BE2C (cell line): ENCODE results near the gene TRMT112.
A peak's percentile ranks its signal among the peaks of the same experiment; 100 is the strongest.

ENCODE experiments used
- DNase-seq: peaks from one replicate; pipeline ENCODE4 v3.0.0-alpha.2; 2020
- H3K27me3 ChIP-seq: fragments of 250-450 bp; sonication (Bioruptor Pico); 2 replicates; pipeline ENCODE4 v1.5.1; 2020; ENCODE audit warnings: mild to moderate bottlenecking
- H3K36me3 ChIP-seq: fragments of 250-450 bp; sonication (Bioruptor Pico); 2 replicates; pipeline ENCODE4 v1.5.1; 2020; ENCODE audit warnings: mild to moderate bottlenecking
- H3K4me1 ChIP-seq: fragments of 250-450 bp; sonication (Bioruptor Pico); 2 replicates; pipeline ENCODE4 v1.5.1; 2020
- H3K4me3 ChIP-seq: 2 replicates; pipeline ENCODE4 v1.5.1; 2011; ENCODE audit warnings: low read depth, low read length
- H3K9me3 ChIP-seq: fragments of 250-450 bp; sonication (Bioruptor Pico); 2 replicates; pipeline ENCODE4 v1.5.1; 2020
- CTCF ChIP-seq: IDR thresholded peaks from 2 replicates; pipeline ENCODE4 v1.5.1; 2012; ENCODE audit warnings: mild to moderate bottlenecking, low read depth, low read length

Gene TRMT112

GRCh38 chr11:64341429-64341828 lies 24.1 kb upstream of the TRMT112 start:
- Histone ChIP-seq H3K27me3 (no peaks in the 10 kb centered on the region), H3K36me3 (no peaks in the 10 kb centered on the region), H3K4me1 (no peaks in the 10 kb centered on the region), H3K4me3 (no peak overlapping the region), H3K9me3 (no peaks in the 10 kb centered on the region)
- no peak for DNase-seq
- TF ChIP-seq CTCF: no peak

GRCh38 chr11:64340671-64341335 lies 23.4 kb upstream of the TRMT112 start:
- DNase-seq: peak; percentile 38
- no peaks in the 10 kb centered on the region for H3K36me3 ChIP-seq
- TF ChIP-seq CTCF: no peak
- H3K27me3 ChIP-seq: no peaks in the 10 kb centered on the region
- no peaks in the 10 kb centered on the region for H3K4me1 ChIP-seq
- no peak overlapping the region for H3K4me3 ChIP-seq
- H3K9me3 ChIP-seq: no peaks in the 10 kb centered on the region

GRCh38 chr11:64339754-64340408 lies 22.5 kb upstream of the TRMT112 start, which contains the start of gene CCDC88B:
Gene CCDC88B (plus strand): TSS chr11:64340204. CDS start chr11:64340267, 63 bp downstream.
- no peak for TF ChIP-seq CTCF
- Histone ChIP-seq H3K4me1 (no peaks in the 10 kb centered on the region), H3K36me3 (no peaks in the 10 kb centered on the region), H3K4me3 (no peak within 1 kb of the TSS), H3K9me3 (no peaks in the 10 kb centered on the region), H3K27me3 (no peaks in the 10 kb centered on the region)
- DNase-seq: no peak

- H3K4me3 ChIP-seq: no peak overlapping the region
- no peaks in the 10 kb centered on the region for H3K36me3 ChIP-seq
- no peak for TF ChIP-seq CTCF
Measured at GRCh38 chr11:64339286-64339685, 21.9 kb upstream of the TRMT112 start.

GRCh38 chr11:64338716-64339115 lies 21.4 kb upstream of the TRMT112 start:
- Histone ChIP-seq H3K36me3 (no peaks in the 10 kb centered on the region), H3K9me3 (no peaks in the 10 kb centered on the region), H3K4me1 (no peaks in the 10 kb centered on the region), H3K4me3 (no peak overlapping the region), H3K27me3 (no peaks in the 10 kb centered on the region)
- TF ChIP-seq CTCF: no peak
- no peak for DNase-seq

More at GRCh38 chr11:64339286-64339685, 21.9 kb upstream of the TRMT112 start:
- no peak for DNase-seq
- no peaks in the 10 kb centered on the region for H3K4me1 ChIP-seq
- no peaks in the 10 kb centered on the region for H3K27me3 ChIP-seq
- H3K9me3 ChIP-seq: no peaks in the 10 kb centered on the region
